Right lobe of liver (tissue), 4 donors: ENCODE results near the gene PRRG3.
A peak's percentile ranks its signal among the peaks of the same experiment; 100 is the strongest.

Experiments
- POLR2A ChIP-seq: fragments of 450-650 bp; IDR thresholded peaks from one replicate; pipeline ENCODE4 v1.6.1; 2017; ENCODE audit warnings: antibody characterized with exemption, mild to moderate bottlenecking
- TF ChIP-seq, protein P1 (sequence below), 4 donors: fragments of 200-600 bp in 3 of 4; fragments of 450-650 bp in 1 of 4; IDR thresholded peaks; one replicate each; pipeline versions ENCODE4 v1.5.1 to v1.8.0; 2016 to 2022; ENCODE audit warnings: antibody characterized with exemption in 4 of 4, mild to moderate bottlenecking in 2 of 4
- donor health status: DM: no; HTN: no; CAD: no.
- donor health status: DM: no; HTN: no; CAD: no.
- donor health status: DM: no; HTN: yes; CAD: no.

DNA sequence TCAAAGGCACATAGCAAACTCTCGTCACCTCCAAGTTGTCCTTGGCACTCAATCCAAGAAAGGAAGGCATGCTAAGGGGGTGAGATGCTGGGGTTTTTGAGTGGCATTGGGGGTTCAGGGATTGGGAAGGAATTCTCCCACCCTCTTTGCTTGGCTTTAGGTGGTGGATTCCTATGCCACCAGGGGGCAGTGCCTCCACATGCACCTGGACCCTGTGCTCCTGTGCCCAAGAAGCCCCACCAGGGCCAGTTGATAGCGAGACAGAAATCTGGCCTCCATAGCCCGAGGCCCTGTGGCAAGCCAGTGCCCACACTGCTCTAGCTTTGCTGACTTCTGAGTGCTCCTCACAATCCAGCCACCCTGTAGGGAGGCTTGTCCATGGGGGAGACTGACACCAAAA, 18.6 kb downstream of the PRRG3 start:
- no peak for TF ChIP-seq POLR2A
- TF ChIP-seq, protein P1, sequence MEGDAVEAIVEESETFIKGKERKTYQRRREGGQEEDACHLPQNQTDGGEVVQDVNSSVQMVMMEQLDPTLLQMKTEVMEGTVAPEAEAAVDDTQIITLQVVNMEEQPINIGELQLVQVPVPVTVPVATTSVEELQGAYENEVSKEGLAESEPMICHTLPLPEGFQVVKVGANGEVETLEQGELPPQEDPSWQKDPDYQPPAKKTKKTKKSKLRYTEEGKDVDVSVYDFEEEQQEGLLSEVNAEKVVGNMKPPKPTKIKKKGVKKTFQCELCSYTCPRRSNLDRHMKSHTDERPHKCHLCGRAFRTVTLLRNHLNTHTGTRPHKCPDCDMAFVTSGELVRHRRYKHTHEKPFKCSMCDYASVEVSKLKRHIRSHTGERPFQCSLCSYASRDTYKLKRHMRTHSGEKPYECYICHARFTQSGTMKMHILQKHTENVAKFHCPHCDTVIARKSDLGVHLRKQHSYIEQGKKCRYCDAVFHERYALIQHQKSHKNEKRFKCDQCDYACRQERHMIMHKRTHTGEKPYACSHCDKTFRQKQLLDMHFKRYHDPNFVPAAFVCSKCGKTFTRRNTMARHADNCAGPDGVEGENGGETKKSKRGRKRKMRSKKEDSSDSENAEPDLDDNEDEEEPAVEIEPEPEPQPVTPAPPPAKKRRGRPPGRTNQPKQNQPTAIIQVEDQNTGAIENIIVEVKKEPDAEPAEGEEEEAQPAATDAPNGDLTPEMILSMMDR (IDR thresholded peaks at IDR 0.05): peak; percentile 23 to 56 (median 50)
